HL-60 (cell line): ENCODE data around the gene SAMD10.

Experiments
- CTCF ChIP-seq: IDR thresholded peaks from one replicate; pipeline ENCODE4 v1.5.1; 2011; ENCODE audit warnings: low read length, control low read depth, inconsistent platforms; ENCODE audit not compliant: insufficient read depth
- GABPA ChIP-seq: IDR thresholded peaks from 2 replicates; pipeline ENCODE4 v1.6.1; 2012; ENCODE audit warnings: low read depth
- POLR2AphosphoS5 ChIP-seq: IDR thresholded peaks from 2 replicates; pipeline ENCODE4 v1.6.1; 2012; ENCODE audit warnings: low read depth

- TF ChIP-seq CTCF (no peak), GABPA (no peak), POLR2AphosphoS5 (no peak)
Observed at GRCh38 chr20:63964412-63964811, 15.0 kb downstream of the SAMD10 start.
